Liver (tissue), 9 donors: ENCODE measurements around the gene NPC1L1. TPM values are rescaled to one million over a fixed set of nuclear protein-coding genes. Genes with fewer than 3 reads are reported as not detected.

Experiments
- DNase-seq: peaks from one replicate; pipeline ENCODE4 v3.0.0-alpha.2; 2017; ENCODE audit warnings: low spot score
- H3K27ac ChIP-seq, 2 donors: one replicate each; pipeline ENCODE4 v1.7.0; 2013; ENCODE audit warnings: inconsistent platforms in 2 of 2, low read length in 2 of 2, control low read depth in 1 of 2, low read depth in 1 of 2, mild to moderate bottlenecking in 1 of 2
- H3K27me3 ChIP-seq, 4 donors: one replicate each; pipeline versions ENCODE4 v1.6.1 to v1.7.0; 2013; ENCODE audit warnings: low read length in 3 of 4, inconsistent platforms in 1 of 4, mild to moderate bottlenecking in 1 of 4, moderate library complexity in 1 of 4; ENCODE audit not compliant: control insufficient read depth in 4 of 4, insufficient read depth in 4 of 4
- H3K36me3 ChIP-seq, 4 donors: one replicate each; pipeline versions ENCODE4 v1.6.1 to v1.7.0; 2013; ENCODE audit warnings: low read length in 3 of 4, mild to moderate bottlenecking in 3 of 4, low read depth in 1 of 4, moderate library complexity in 1 of 4; ENCODE audit not compliant: control insufficient read depth in 4 of 4, insufficient read depth in 3 of 4
- H3K4me1 ChIP-seq, 4 donors: one replicate each; pipeline versions ENCODE4 v1.6.1 to v1.7.0; 2013; ENCODE audit warnings: low read length in 3 of 4, mild to moderate bottlenecking in 3 of 4, moderate library complexity in 1 of 4; ENCODE audit not compliant: control insufficient read depth in 4 of 4, insufficient read depth in 4 of 4
- H3K4me3 ChIP-seq, 3 donors: one replicate each; pipeline versions ENCODE4 v1.6.1 to v1.7.0; 2013; ENCODE audit warnings: low read length in 3 of 3, control low read depth in 1 of 3, low read depth in 1 of 3, mild to moderate bottlenecking in 1 of 3
- H3K9ac ChIP-seq, 2 donors: one replicate each; pipeline ENCODE4 v1.7.0; 2013; ENCODE audit warnings: low read length in 2 of 2, mild to moderate bottlenecking in 2 of 2, moderate library complexity in 2 of 2, control low read depth in 1 of 2, low read depth in 1 of 2
- H3K9me3 ChIP-seq, 4 donors: one replicate each; pipeline versions ENCODE4 v1.6.1 to v1.7.0; 2013; ENCODE audit warnings: low read length in 3 of 4; ENCODE audit not compliant: control insufficient read depth in 4 of 4
- EGR1 ChIP-seq, 2 donors: IDR thresholded peaks; 2 replicates each; pipeline ENCODE4 v1.6.1; 2016 to 2018; ENCODE audit warnings: antibody characterized with exemption in 2 of 2, low read depth in 2 of 2
- FOXA1 ChIP-seq: IDR thresholded peaks from 2 replicates; pipeline ENCODE4 v1.6.1; 2016; ENCODE audit warnings: antibody characterized with exemption
- FOXA2 ChIP-seq: IDR thresholded peaks from 2 replicates; pipeline ENCODE4 v1.6.1; 2016; ENCODE audit warnings: antibody characterized with exemption
- GABPA ChIP-seq, 2 donors: IDR thresholded peaks in 1 of 2; conservative IDR thresholded peaks in 1 of 2; 2 replicates each; pipeline ENCODE4 v1.6.1; 2016; ENCODE audit warnings: antibody characterized with exemption in 2 of 2, mild to moderate bottlenecking in 1 of 2, moderate library complexity in 1 of 2
- HNF4A ChIP-seq, 2 donors: conservative IDR thresholded peaks; 2 replicates each; pipeline ENCODE4 v1.6.1; 2016; ENCODE audit warnings: antibody characterized with exemption in 2 of 2, mild to moderate bottlenecking in 2 of 2
- HNF4G ChIP-seq: IDR thresholded peaks from 2 replicates; pipeline ENCODE4 v1.6.1; 2016; ENCODE audit warnings: antibody characterized with exemption
- JUND ChIP-seq, 2 donors: IDR thresholded peaks; 2 replicates each; pipeline ENCODE4 v1.6.1; 2016; ENCODE audit warnings: antibody characterized with exemption in 2 of 2
- NR2F2 ChIP-seq: IDR thresholded peaks from 2 replicates; pipeline ENCODE4 v1.6.1; 2016; ENCODE audit warnings: antibody characterized with exemption
- RAD21 ChIP-seq, 2 donors: IDR thresholded peaks; 2 replicates each; pipeline ENCODE4 v1.6.1; 2016; ENCODE audit warnings: antibody characterized with exemption in 2 of 2, mild to moderate bottlenecking in 2 of 2
- RXRA ChIP-seq, 2 donors: IDR thresholded peaks; 2 replicates each; pipeline ENCODE4 v1.6.1; 2017 to 2018; ENCODE audit warnings: antibody characterized with exemption in 2 of 2, mild to moderate bottlenecking in 1 of 2
- SP1 ChIP-seq: IDR thresholded peaks from 2 replicates; pipeline ENCODE4 v1.6.1; 2018; ENCODE audit warnings: antibody characterized with exemption, mild to moderate bottlenecking
- TAF1 ChIP-seq: conservative IDR thresholded peaks from 2 replicates; pipeline ENCODE4 v1.6.1; 2016; ENCODE audit warnings: antibody characterized with exemption, mild to moderate bottlenecking
- YY1 ChIP-seq: IDR thresholded peaks from 2 replicates; pipeline ENCODE4 v1.6.1; 2016; ENCODE audit warnings: antibody characterized with exemption, mild to moderate bottlenecking
- WGBS: extraction: QIAGEN DNeasy Blood & Tissue Kit; methylation state at CpG from one replicate; pipeline ENCODE4 v1.1.7; 2013; 5-methylcytosine and 5-hydroxymethylcytosine counted together
- polyA plus RNA-seq, 2 donors: library from polyadenylated mRNA; stranded (reverse) in 1 of 2; unstranded in 1 of 2; fragments of 200-250 nt in 1 of 2; fragments of >200 nt in 1 of 2; fragmentation: Nextera tagmentation in 1 of 2; extraction: Ambion mirVana in 1 of 2; gene quantifications; one replicate each; pipeline versions ENCODE4 v1.2.1 to v1.2.3, GENCODE V29; 2013 to 2015
- total RNA-seq, 2 donors: library from RNA; depleted of rRNA; stranded (reverse); fragments of >200 nt; gene quantifications; one replicate each; pipeline ENCODE4 v1.2.3, GENCODE V29; 2014
- TF ChIP-seq, protein P1 (sequence below): IDR thresholded peaks from 2 replicates; pipeline ENCODE4 v1.6.1; 2016; ENCODE audit warnings: antibody characterized with exemption
- TF ChIP-seq, protein P2 (sequence below): fragments of 150-350 bp; IDR thresholded peaks from 2 replicates; pipeline ENCODE4 v1.5.1; 2017; ENCODE audit warnings: improper control_type of control experiment, low read depth, low read length; ENCODE audit not compliant: missing input control
- TF ChIP-seq, protein P3 (sequence below): IDR thresholded peaks from 2 replicates; pipeline ENCODE4 v1.6.1; 2016; ENCODE audit warnings: antibody characterized with exemption
- TF ChIP-seq, protein P4 (sequence below): IDR thresholded peaks from 2 replicates; pipeline ENCODE4 v1.6.1; 2016; ENCODE audit warnings: antibody characterized with exemption
- TF ChIP-seq, protein P5 (sequence below): IDR thresholded peaks from 2 replicates; pipeline ENCODE4 v1.6.1; 2016; ENCODE audit warnings: antibody characterized with exemption, mild to moderate bottlenecking
- donor health status: healthy.
- donor health status: healthy.
- donor health status: healthy.
- donor health status: healthy.
- donor health status: healthy.

Gene NPC1L1
- total and polyA plus RNA-seq, 4 donors = 7.2 to 22.1 (median 15.3) TPM

DNA sequence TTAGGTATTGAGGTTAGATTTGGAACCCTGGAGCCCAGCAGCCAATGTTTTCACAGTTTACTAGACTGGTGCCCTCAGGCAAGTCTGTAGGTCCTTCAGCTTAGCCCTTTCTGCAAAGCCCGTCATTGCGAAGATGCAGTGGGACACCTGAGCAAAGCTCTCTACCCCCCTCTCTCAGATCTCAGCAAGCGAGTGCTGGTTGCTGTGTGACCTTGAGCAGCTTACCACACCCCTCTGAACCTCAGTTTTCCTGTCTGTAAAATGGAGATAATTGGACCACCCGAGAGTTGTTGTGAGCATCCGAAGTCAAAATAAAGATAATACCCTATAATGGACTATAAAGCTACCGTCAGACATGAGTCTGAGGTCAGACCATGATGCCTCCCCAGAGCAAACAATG lies 3.7 kb downstream of the NPC1L1 start (continued):
- TF ChIP-seq, protein P1, sequence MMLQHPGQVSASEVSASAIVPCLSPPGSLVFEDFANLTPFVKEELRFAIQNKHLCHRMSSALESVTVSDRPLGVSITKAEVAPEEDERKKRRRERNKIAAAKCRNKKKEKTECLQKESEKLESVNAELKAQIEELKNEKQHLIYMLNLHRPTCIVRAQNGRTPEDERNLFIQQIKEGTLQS = no peak
- TF ChIP-seq YY1 (no peak), JUND (IDR thresholded peaks at IDR 0.05) (no peak)
- TF ChIP-seq, protein P2, sequence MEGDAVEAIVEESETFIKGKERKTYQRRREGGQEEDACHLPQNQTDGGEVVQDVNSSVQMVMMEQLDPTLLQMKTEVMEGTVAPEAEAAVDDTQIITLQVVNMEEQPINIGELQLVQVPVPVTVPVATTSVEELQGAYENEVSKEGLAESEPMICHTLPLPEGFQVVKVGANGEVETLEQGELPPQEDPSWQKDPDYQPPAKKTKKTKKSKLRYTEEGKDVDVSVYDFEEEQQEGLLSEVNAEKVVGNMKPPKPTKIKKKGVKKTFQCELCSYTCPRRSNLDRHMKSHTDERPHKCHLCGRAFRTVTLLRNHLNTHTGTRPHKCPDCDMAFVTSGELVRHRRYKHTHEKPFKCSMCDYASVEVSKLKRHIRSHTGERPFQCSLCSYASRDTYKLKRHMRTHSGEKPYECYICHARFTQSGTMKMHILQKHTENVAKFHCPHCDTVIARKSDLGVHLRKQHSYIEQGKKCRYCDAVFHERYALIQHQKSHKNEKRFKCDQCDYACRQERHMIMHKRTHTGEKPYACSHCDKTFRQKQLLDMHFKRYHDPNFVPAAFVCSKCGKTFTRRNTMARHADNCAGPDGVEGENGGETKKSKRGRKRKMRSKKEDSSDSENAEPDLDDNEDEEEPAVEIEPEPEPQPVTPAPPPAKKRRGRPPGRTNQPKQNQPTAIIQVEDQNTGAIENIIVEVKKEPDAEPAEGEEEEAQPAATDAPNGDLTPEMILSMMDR = no peak

DNA sequence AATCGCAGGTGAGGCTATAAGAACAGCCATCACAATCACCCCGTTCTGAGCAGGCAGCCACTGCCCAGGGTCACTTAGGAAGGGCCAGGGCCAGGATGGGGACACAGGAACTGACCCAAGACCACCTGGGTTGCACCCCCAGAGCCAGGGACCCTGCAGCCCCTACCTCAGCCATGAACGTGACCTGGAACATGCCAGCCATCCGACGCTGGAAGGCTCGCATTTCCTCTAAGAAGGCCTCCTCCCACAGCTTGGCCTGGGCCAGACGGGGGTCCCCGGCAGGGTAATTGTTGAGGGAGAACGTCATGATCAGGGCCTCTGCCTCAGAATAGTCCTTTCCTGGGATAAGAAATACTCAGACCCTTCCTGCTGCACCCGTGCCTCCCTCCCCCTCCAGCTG lies 5.0 kb downstream of the NPC1L1 start:
- H3K4me1 ChIP-seq = peaks cover 5 to 53% (median 27%) of the 10 kb centered on the region in 4 donors
- H3K4me3 ChIP-seq = no peak overlapping the region
- no peak for TF ChIP-seq HNF4G
- no peak for TF ChIP-seq FOXA1
- no peak for TF ChIP-seq HNF4A (conservative IDR thresholded peaks at IDR 0.05)
- TF ChIP-seq, protein P1 = no peak
- no peak for TF ChIP-seq RAD21 (IDR thresholded peaks at IDR 0.05)
- TF ChIP-seq, protein P3, sequence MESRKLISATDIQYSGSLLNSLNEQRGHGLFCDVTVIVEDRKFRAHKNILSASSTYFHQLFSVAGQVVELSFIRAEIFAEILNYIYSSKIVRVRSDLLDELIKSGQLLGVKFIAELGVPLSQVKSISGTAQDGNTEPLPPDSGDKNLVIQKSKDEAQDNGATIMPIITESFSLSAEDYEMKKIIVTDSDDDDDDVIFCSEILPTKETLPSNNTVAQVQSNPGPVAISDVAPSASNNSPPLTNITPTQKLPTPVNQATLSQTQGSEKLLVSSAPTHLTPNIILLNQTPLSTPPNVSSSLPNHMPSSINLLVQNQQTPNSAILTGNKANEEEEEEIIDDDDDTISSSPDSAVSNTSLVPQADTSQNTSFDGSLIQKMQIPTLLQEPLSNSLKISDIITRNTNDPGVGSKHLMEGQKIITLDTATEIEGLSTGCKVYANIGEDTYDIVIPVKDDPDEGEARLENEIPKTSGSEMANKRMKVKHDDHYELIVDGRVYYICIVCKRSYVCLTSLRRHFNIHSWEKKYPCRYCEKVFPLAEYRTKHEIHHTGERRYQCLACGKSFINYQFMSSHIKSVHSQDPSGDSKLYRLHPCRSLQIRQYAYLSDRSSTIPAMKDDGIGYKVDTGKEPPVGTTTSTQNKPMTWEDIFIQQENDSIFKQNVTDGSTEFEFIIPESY = no peak
- TF ChIP-seq, protein P4, sequence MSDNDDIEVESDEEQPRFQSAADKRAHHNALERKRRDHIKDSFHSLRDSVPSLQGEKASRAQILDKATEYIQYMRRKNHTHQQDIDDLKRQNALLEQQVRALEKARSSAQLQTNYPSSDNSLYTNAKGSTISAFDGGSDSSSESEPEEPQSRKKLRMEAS = no peak
- TF ChIP-seq GABPA (IDR thresholded peaks at IDR 0.05 in 1 of 2, conservative IDR thresholded peaks at IDR 0.05 in 1 of 2) = no peak
- TF ChIP-seq TAF1 = no peak
- TF ChIP-seq EGR1 (IDR thresholded peaks at IDR 0.05; ENCODE audit: low read depth in 2 of 2) = no peak
- TF ChIP-seq NR2F2 = no peak
- TF ChIP-seq, protein P2 = no peak
- no peak for TF ChIP-seq RXRA (IDR thresholded peaks at IDR 0.05)
- TF ChIP-seq FOXA2 = no peak
- TF ChIP-seq, protein P5, sequence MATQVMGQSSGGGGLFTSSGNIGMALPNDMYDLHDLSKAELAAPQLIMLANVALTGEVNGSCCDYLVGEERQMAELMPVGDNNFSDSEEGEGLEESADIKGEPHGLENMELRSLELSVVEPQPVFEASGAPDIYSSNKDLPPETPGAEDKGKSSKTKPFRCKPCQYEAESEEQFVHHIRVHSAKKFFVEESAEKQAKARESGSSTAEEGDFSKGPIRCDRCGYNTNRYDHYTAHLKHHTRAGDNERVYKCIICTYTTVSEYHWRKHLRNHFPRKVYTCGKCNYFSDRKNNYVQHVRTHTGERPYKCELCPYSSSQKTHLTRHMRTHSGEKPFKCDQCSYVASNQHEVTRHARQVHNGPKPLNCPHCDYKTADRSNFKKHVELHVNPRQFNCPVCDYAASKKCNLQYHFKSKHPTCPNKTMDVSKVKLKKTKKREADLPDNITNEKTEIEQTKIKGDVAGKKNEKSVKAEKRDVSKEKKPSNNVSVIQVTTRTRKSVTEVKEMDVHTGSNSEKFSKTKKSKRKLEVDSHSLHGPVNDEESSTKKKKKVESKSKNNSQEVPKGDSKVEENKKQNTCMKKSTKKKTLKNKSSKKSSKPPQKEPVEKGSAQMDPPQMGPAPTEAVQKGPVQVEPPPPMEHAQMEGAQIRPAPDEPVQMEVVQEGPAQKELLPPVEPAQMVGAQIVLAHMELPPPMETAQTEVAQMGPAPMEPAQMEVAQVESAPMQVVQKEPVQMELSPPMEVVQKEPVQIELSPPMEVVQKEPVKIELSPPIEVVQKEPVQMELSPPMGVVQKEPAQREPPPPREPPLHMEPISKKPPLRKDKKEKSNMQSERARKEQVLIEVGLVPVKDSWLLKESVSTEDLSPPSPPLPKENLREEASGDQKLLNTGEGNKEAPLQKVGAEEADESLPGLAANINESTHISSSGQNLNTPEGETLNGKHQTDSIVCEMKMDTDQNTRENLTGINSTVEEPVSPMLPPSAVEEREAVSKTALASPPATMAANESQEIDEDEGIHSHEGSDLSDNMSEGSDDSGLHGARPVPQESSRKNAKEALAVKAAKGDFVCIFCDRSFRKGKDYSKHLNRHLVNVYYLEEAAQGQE = no peak
- TF ChIP-seq JUND (IDR thresholded peaks at IDR 0.05) = no peak
- no peak for TF ChIP-seq SP1
- no peak for TF ChIP-seq YY1
- WGBS = 89% methylated on average over 10 of the region's 10 CpGs
- H3K27ac ChIP-seq = no peak overlapping the region
- no peak overlapping the region for H3K9ac ChIP-seq
- DNase-seq = no peak
- H3K9me3 ChIP-seq = no peaks in the 10 kb centered on the region
- H3K36me3 ChIP-seq = peaks cover 0 to 28% (median 19%) of the 10 kb centered on the region in 4 donors
- no peaks in the 10 kb centered on the region for H3K27me3 ChIP-seq
